IPS-NIHi7 (cell line): ENCODE results near the gene LMTK2.

Experiments used
- DNase-seq: peaks from one replicate; pipeline ENCODE4 v3.0.0; 2012; ENCODE audit warnings: mixed read lengths; ENCODE audit errors: extremely low spot score

LMTK2 gene

DNA sequence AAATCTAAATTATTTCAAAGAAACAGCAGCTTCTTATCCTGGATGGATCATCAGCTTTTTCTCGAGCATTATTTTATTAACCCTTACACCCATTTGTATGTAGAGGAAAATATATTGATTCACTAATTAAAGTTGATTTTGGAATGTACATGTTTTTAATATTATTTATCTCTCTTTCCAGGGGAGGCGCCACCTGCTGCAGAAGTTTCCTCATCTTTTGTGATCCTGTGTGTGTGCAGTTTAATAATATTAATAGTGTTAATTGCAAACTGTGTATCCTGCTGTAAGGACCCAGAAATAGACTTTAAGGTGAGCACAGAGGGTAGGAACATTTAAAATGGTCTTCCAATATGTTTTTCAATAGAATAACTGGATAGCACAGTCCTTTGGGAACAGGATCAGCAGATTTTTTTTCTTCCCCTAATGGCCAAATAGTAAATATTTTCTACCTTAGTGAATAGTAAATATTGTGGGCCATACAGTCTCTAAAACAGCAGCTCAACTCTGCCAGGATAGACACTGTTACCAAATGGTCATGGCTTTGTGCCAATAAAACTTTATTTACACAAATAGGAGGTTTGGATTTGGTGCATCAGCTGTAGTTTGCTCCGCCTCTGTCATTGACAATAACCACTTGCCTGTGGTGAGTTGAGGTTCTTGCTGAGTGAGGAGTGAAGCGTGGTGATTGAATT, 30.6 kb downstream of the LMTK2 start:
- no peak for DNase-seq

GRCh38 chr7:98137826-98138151, 31.1 kb downstream of the LMTK2 start:
- no peak for DNase-seq

- no peak for DNase-seq
Measured at GRCh38 chr7:98138672-98139071, 32.0 kb downstream of the LMTK2 start.

DNA sequence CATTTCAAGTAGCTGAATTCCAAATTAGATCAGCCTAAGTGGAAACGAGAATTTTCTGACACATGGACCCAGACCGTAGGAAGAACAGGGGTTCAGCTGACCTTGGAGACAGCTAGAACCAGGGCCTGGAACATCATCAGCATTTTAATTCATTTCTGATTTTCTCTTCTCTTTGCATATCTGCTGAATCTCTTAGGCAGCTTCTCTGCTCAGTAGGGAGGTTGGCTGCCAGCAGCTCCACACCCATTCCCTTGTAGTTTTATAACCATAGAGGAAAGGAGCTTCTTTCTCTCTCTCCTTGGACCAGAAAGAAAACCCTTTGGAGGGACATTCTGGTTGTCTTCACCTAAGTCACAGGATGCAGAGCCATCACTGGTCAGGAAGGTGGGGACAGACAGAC, 36.0 kb downstream of the LMTK2 start:
- DNase-seq: no peak

- DNase-seq: no peak
Measured at GRCh38 chr7:98148607-98149006, 41.9 kb downstream of the LMTK2 start.

DNA sequence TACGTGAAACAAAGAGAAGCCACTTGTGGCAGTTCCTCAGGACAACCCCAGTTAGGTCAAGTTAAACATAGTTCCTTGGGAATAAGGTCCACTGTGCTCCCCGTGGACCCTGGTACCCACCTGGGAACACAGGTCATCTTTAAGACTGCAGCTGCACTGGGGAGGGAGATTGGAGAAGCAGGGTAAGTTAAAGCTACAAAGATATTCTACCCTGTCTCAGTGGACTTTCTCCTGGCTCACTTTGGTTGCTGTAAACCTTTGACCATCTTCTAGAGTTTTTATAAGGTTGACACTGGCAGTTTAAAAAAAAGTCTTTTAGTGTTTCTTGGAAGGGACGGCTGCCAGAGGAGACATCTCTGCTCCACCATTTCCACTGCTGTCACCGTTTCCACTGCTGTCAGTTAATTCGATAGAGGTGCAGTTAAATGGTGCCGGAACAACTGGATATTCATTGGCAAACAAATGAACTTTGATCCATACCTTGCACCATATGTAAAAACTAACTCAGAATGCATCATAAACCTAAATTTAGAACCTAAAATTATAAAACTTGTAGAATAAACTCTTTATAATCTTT, 42.5 kb downstream of the LMTK2 start:
- no peak for DNase-seq

- no peak for DNase-seq
Measured at GRCh38 chr7:98151884-98152283, 45.2 kb downstream of the LMTK2 start.

DNA sequence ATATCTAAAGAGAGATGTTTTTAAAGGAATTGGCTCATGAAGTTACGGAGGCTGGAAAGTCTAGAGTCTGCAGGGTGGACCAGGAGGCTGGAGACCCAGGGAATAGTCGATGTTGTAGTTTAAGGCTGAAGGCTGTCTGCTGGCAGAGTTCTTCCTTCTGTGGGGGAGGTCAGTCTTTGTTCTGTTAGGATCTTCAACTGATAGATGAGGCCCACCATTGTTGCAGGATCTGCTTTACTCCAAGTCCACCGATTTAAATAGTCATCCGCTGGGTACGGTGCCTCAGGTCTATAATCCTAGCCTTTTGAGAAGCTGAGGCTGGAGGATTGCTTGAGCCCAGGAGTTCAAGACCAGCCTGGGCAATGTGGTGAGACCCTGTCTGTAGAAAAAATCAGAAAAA, 50.0 kb downstream of the LMTK2 start:
- no peak for DNase-seq

- no peak for DNase-seq
Measured at GRCh38 chr7:98157761-98158160, 51.1 kb downstream of the LMTK2 start.

DNA sequence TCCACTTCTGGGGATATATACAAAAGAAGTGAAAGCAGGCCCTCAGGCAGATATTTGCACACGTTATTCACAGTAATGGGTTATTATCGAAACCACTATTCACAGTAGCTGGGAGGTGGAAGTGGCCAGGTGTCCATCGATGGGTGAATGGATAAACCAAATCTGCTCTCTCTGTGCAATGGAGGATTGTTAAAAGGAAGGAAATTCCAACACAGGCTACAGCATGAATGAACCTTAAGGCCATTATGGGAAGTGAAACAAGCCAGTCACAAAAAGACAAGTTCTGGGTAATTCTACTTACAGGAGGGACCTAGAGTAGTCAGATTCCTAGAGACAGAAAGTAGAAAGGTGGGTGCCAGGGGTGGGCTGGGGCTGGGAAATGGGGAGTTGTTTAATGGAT, 56.1 kb downstream of the LMTK2 start:
- no peak for DNase-seq

- DNase-seq: no peak
Measured at GRCh38 chr7:98163269-98163668, 56.6 kb downstream of the LMTK2 start.

GRCh38 chr7:98163704-98164494, 57.2 kb downstream of the LMTK2 start:
- no peak for DNase-seq

- peak; percentile 78 for DNase-seq
Measured at GRCh38 chr7:98165827-98166667, 59.4 kb downstream of the LMTK2 start.

DNA sequence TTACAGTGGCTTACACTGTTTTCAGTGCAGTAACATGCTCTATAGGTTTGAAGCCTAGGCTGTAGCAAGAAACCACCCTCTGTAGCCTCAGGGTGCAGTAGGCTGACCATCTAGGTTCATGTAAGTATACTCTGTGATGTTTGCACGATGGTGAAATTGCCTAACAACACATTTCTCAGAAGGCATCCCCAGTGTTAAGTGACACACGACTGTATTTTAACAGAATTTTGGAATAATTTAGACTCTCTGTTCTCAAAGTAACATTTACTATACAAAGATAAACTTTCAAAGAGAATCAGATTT, 60.0 kb downstream of the LMTK2 start:
- no peak for DNase-seq

- DNase-seq: no peak
Measured at GRCh38 chr7:98167653-98168052, 61.0 kb downstream of the LMTK2 start.

DNA sequence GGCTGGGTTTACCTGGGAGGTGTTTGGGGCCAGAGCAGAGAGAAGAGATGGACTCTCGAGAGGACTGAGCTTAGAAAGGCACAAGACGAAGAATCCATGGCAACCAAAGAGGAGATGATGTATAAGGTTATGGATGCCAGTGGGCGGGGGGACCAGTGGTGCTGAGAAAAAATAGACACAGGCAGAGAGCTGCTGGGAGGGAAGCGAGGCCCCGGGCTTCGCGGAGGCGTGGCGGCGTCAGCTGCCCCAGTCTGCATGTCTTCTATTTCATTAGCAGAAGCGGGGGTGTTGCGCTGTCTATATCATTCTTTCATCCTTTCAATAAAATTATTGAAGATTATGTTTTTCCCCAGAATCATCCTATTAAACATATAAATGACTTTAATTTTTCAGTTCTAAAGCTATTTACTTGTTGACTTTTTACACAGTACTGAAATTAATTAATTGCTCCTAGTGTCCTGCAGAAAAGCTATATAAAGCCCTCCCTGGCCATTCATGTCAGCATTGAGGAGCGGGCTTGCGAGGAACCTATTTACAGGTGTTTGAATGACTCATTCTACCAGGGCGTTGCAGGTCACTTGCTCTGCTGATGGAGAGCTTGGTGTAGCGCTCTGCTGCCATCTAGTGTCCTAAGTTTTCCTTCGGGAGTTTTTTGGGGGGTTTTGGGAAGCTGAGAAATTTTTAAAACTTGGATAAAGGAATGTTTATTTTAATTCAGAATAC, 61.7 kb downstream of the LMTK2 start:
- peak; percentile 91 for DNase-seq

DNA sequence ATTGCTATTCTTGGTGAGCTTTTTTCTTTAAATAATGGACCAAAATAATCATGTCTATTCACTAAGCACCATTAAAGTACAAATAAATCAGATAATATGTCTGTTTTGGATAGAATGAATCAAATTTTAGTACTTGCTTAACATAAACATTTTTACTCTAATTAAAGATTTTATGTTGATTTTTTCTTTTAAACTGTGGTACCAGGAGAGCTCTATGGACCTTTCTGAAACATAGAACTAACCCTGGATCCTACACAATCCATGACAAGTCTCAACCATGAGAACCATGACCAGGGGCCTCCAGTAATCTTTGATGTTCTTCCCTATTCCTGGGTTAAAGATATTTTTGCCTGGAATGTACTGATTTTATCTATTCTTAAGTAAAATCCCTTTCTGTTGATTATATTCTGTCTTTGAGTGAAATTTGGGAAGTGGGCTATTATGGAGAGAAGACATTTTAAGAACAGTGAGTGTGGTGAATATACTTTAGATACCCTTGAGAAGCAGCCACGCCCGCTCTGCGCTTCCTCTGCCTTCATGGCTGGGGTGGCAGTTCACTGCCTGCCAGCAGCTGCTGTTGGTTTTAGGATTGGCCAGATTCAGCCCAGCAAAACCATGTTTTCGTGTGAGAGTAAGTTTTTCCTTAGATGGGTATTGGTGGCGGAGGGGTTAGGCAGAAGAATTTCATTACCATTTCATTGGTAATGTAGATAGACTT, 62.4 kb downstream of the LMTK2 start:
- no peak for DNase-seq

- DNase-seq: no peak
Measured at GRCh38 chr7:98170966-98171365, 64.3 kb downstream of the LMTK2 start.

DNA sequence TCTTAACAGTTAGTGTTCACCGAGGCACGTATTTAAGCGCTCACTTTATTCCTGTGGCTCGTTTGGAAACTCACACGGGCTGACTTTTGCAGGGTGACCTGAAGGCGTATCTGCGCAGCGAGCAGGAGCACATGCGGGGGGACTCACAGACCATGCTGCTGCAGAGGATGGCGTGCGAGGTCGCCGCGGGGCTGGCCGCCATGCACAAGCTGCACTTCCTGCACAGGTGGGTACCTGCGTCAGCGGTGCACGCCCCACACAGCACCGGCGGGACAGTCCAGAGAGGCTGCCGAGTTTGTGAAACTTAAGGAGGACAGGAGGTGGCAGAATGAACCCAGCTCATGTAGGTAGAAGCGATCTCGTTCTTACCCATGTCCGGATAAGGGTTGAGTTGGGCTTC, 64.8 kb downstream of the LMTK2 start:
- no peak for DNase-seq

GRCh38 chr7:98174334-98175259, 67.9 kb downstream of the LMTK2 start:
- DNase-seq: no peak
